Stimulated activated CD8-positive, alpha-beta memory T cell treated with anti-CD3 and anti-CD28 coated beads, Interleukin-4, amount 100 ng/mL, for 4 hours (primary cell): Measurements from ENCODE around the gene FCHSD2.
"Not testable (repeated sequence)": the region's sequence is repeated elsewhere in the genome, so short reads cannot be mapped to it uniquely, and the experiment has no call there.

Experiments
- DNase-seq, 2 donors: peaks; one replicate each; pipeline ENCODE4 v3.0.0-alpha.2; 2020; ENCODE audit warnings: low read depth in 2 of 2, low spot score in 1 of 2

Gene FCHSD2

DNA sequence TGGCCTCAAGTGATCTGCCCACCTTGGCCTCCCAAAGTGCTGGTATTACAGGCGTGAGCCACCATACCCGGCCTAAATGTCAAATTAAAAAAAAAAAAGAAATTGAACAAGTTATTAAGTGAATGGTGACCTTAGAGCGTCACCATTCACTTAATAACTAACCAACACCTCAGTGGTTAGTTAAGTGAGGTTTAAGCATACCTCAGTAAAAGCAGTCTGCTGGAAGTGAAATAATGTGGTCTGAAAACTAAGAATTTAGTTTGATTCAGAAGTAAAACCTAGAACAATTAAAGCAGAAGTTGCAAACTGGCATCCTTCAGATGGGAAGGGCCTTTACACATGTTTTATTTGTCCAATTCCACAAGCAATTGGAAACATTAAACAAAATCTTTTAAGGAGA, 71.5 kb downstream of the FCHSD2 start:
- no peak for DNase-seq

DNA sequence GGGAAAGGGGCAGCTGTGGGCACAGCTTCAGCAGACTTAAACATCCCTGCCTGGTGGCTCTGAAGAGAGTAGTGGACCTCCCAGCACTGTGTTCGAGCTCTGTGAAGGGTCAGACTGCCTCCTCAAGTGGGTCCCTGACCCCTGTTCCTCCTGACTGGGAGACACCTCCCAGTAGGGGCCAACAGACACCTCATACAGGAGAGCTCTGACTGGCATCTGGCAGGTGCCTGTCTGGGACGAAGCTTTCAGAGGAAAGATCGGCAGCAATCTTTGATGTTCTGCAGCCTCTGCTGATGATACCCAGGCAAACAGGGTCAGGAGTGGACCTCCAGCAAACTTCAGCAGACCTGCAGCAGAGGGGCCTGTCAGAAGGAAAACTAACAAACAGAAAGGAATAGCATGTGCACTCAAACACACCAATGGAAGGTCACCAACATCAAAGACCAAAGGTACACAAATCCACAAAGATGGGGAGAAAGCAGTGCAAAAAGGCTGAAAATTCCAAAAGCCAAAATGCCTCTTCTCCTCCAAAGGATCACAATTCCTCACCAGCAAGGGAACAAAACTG, 80.2 kb downstream of the FCHSD2 start:
- not testable (repeated sequence) for DNase-seq

DNA sequence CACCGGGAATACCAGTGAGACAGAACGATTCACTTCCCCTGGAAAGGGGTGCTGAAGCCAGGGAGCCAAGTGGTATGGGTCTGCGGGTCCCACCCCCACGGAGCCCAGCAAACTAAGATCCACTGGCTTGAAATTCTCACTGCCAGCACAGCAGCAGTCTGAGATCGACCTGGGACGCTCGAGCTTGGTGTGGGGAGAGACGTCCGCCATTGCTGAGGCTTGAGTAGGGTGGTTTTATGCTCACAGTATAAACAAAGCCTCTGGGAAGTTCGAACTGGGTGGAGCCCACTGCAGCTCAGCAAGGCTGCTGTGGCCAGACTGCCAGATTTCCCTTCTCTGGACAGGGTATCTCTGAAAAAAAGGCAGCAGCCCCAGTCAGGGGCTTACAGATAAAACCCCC, 80.7 kb downstream of the FCHSD2 start:
- DNase-seq: not testable (repeated sequence)

DNA sequence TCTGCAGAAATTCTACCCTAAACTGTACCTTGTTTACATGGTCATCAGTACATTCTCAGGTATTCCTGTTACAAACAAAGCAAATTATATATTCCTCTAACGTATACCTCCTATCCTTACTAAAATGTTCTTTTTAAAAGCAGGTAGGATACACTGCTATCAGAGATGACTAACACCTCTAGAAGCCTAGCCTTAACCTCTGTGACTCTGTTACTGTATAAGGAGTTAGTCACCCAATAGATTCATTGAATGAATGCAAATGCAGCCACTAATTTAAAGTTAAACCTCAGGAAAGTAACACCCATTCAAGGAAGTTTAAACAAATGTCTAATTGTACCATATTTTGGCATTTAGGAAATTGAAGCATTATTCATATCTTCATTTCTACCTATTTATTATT, 82.2 kb downstream of the FCHSD2 start:
- DNase-seq: no peak

DNA sequence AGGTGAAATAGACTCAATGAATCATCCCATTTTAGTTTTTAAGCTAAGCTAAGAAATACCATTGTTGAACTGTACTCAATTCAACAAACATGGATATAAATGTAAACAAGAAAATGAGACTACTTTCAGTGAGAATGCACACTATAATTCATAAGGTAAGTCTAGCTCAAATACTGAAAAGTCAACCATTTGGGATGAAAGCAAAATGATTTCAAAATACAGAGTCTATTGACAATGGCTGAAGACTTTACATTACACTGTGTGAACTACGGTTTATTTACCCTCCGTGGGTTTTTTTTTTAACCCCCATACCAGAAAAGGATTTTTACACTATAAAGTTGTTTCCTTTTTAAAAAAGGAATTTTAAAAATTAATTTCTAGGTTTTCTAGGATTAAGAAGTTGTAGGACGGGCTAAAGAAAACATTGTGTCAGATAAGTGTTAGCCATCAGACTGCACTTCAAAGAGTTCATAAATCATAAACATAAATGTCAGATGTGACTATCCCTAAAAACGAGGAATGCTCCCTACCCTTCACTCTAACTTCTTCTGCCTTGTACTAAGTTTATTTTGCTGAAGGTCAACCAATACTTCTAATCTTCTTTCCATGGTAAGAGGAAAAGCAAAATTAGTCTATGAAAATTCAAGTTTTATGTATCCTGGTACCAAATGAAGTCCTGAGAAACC, 83.0 kb downstream of the FCHSD2 start:
- DNase-seq: no peak

DNA sequence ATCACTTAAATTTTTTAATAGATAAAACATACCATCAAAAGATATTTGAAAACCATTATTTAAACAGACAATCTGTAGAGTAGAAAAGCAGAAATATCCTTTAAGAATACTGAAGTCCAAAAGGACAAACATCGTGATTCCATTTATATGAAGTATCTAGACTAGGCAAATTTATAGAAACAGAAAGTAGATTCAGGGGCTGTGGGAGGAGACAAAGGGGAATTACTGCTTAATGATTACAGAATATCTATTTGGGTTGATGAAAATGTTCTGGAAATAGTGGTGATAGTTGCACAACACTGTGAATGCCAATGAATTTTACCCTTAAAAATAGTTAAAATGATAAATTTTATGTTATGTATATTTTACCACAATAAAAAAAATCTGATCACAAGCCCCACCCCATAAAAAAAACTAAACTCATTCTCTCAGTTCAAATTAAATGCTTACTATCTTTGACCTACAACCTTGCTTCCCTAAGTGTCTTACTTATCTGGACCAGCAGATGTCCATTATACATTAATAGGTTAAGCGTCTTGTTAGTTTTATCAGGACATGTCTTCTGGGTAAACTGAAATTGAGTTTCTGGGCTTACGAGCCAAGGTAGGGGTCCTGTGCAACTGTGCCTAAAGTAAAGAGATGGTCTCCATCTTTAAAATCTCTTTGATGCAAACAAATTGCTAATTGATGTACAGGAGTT, 86.3 kb downstream of the FCHSD2 start:
- no peak for DNase-seq

DNA sequence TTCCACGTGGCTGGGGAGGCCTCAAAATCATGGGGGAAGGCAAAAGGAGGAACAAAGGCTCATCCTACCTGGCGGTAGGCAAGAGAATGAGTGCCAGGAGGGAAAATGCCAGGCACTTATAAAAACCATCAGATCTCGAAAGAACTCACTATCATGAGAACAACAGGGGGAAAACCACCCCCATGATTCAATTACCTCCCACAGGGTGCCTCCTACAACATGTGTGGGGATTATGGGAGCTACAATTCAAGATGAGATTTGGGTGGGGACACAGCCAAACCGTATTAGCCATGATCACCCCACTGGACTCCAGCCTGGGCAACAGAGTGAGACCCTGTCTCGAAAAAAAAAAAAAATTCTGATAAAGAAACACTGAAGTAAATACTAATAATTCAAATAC, 87.1 kb downstream of the FCHSD2 start:
- no peak for DNase-seq

DNA sequence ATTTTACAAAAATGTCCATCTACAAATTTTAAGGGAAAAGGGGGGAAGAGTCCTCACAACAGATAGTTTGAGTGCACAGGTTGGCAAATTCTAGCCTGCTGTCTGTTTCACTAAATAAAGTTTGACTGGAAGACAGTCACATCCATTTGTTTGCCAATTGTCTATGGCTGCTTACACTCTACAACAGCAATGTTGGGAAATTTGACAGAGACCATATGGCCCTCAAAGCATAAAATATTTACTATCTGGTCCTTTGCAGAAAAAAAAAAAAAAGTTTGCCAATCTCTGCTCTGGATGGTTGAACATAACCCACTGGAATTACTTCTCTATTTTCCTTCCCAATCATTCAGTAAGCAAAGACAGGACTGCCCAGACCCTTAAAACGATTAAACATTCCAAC, 88.2 kb downstream of the FCHSD2 start:
- no peak for DNase-seq

DNA sequence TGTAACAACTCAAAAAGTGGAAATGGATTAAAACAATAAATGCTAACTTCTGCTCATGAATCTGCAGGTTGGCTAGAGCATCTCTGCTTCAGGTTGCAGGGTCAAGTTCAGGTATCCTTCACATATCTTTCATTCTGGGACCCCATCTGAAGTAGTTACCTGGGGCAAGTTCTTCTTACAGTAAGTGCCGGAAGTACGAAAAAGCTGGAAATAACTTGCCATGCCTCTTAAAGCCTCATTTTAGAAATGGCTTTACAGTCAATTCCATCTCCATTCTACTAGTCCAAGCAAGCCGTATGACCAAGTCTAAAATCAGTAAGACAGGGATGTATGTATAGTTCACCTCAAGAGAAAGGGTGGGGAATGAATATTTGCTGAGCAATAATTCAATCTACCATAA, 93.7 kb downstream of the FCHSD2 start:
- DNase-seq: no peak

DNA sequence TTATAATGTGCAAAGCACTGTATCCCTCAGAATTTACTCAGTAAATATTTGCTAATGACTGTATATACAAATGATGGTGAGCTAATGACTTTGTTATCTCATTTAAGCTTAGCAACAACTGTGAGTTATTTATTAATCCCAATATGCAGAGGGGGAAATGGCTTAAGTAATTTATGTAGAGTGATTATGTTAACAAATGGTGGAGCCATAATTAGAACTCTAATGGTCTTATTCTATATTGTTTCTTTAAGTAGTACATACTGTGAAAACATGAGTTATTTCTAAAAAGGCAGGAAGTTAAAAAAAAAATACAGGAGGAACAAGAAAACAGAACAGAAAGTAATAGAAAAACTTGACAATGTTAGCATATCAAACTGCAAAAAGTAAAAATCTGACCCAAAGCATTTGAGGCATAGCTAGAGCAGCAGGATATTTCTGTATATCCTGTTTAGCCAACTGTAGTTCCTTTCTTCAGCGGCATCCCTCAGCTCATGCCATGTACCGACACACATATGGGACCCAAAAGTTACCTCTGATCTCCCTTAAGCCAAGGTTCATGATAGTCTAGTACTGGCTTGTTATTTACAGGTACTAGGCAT, 94.2 kb downstream of the FCHSD2 start:
- DNase-seq: no peak

DNA sequence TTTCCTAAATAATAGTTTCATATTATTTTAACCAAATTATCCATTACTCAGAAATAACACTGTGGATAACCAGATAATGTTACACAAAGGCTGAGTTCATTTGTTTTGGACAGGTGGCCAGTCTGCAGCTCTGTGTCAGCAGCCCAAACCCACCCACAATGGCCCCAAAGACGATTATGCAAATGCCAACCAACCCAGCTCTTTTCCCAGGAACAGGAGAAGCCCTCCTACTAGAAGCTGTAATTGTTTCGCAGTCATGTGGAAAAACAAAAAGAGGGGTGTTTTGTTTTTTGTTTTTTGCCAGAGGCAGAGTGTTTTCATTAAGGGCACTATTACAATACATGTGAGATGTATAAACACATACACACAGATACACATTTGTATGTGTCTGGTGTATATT, 102.1 kb downstream of the FCHSD2 start:
- no peak for DNase-seq

DNA sequence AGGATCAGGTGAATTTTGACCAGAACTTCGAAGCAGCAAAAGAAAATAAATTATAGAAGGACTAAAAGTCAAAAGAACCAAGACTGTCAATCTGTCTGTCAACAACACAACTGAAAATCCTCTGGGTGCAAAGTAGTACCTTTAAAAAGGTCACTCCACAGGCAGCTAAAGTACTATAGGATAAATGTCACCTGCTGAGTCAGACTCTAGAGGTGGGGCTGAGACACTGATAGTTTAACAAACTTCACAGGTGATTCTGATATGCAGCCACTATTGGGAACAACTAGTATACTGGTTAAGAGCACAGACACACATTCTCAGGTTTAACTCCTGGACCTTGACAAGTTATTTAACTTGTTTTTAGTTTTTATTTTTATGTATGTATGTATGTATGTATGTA, 107.3 kb downstream of the FCHSD2 start:
- DNase-seq: no peak

DNA sequence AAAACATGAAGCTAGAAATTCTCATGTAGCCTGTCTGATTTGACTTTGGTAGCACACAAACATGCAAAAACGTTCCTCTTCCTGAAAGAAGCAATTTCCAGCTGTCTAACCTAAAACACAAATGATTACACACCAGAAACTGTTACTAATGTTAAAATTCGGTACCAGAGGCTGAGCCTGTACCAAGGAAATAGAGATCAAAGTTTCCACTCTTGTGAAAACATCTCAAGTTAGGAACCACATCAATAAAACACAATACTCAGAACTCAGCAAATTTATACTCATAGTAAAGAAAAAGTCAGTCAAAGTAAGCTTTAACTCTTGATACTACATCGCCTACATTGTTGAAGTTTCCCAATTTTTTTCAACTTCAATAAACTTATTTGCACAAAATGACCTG, 107.8 kb downstream of the FCHSD2 start:
- no peak for DNase-seq

DNA sequence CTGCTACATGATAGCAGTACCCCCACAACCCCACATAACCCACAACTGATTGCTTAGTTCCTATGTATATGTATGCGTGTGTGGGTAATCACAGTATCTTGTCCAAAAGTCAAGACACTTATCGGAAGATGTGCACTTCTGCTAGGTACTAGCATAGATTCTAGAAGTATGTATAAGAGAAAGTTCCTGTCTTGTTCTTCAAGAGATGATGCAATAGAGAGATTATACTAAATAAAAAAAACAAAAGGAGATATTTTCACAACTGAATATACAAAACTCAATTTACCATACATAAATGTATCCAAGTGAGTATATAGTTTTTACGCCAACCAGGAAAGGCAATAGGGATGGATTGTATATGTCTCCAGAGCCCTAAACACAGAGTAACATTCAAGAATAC, 112.0 kb downstream of the FCHSD2 start:
- DNase-seq: no peak

DNA sequence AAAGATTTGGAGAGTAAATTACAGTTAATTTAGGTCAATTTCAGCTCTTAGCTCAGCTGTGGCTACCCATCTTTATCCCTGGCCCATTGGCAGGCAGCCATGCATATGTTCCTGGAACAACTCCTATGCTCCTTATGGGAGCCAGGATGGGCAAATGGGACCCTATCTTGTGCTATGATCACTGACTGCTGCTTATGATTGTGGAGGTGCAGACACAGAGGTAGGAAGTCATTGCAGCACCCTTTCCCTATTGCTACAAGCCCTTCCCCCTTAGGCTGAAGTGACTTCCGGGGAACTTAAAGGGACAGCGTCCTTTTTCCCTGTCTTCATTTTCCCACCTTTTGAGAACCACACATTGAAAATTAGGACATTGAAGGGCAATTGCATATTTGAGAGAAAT, 112.7 kb downstream of the FCHSD2 start:
- DNase-seq: no peak

DNA sequence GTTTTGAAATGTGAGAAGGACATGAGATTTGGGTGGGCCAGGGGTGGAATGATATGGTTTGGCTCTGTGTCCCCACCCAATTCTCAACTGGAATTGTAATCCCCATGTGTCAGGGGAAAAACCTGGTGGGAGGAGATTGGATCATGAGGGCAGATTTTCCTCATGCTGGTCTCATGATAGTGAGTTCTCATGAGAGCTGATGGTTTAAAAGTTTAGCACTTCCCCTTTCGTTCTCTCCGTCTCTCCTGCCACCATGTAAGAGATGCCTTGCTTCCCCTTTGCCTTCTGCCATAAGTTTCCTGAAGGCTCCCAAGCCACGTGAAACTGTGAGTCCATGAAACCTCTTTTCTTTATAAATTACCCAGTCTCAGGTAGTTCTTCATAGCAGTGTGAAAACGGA, 113.5 kb downstream of the FCHSD2 start:
- DNase-seq: no peak

DNA sequence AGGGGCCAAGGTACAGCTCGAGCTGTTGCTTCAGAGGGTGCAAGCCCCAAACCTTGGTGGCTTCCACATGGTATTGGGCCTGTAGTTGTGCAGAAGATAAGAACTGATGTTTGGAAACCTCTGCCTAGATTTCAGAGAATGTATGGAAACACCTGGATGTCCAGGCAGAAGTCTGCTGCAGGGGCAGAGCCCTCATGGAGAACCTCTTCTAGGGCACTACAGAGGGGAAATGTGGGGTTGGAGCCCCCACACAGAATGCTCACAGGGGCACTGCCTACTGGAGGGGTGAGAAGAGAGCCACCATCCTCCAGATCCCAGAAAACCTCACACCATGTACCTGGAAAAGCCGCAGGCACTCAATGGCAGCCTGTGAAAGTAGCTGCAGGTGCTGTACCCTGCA, 114.3 kb downstream of the FCHSD2 start:
- DNase-seq: not testable (repeated sequence)

DNA sequence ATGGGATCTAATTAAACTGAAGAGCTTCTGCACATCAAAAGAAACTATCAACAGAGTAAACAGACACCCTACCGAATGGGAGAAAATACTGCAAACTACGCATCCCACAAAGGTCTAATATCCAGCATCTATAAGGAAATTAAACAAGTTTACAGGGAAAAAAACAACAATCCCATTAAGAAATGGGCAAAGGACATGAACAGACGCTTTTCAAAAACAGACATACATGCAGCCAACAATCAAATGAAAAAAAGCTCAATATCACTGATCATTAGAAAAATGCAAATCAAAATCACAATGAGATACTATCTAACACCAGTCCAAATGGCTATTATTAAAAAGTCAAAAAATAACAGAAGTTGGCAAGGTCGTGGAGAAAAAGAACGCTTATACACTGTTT, 117.5 kb downstream of the FCHSD2 start:
- DNase-seq: no peak

DNA sequence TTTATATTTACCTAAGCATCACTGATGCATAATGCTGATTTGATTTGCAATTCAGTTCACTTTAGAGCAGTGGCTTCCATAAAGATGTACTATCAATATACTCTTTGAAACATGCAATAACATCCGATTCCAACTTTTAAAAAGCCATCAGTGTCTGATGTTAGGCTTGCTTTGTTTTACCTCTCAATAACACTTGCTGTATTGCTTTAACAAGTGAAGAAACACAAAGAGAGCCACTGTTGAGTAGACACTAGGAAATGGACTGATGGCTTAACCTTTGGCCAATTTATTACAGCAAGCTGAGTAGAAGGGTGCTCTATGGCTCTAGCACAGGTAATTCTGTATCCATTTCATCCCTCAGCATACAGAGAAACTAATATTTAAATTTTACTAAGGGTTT, 122.1 kb downstream of the FCHSD2 start:
- no peak for DNase-seq

DNA sequence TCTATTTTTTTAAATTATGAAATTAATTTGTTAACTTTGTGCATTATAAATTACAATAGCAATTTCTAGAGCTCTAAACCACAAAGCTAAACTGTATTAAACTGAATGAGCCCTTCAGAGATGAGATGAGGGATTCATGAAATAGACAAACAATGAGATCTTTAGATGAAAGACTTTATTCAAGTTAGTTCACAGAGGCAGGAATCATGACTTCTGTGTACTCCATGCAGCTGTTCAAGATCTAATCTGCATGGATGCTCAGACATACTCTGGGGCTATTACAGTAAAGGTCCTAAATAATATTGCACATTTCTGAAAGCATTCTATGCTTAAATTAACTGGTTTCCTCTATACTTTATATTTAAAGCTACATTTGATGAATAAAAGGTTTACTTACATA, 122.7 kb downstream of the FCHSD2 start:
- no peak for DNase-seq

DNA sequence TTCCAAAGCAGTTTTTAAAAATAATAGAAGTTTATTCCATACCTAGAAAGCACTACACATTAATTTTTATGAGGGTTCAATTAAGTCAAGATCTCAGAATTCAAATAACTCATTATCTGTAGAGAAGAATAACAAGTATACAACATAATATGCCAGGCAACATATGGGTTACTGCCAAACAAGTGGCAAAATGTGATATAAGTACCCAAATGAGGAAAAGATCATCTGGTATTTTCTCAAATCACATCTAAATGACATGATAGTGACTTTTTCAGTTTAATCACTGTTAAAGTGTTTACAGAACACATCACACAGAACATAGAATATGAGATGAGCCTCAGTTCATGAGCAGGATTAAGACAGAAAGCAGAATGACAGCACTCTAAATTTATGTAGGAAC, 123.3 kb downstream of the FCHSD2 start:
- DNase-seq: no peak

DNA sequence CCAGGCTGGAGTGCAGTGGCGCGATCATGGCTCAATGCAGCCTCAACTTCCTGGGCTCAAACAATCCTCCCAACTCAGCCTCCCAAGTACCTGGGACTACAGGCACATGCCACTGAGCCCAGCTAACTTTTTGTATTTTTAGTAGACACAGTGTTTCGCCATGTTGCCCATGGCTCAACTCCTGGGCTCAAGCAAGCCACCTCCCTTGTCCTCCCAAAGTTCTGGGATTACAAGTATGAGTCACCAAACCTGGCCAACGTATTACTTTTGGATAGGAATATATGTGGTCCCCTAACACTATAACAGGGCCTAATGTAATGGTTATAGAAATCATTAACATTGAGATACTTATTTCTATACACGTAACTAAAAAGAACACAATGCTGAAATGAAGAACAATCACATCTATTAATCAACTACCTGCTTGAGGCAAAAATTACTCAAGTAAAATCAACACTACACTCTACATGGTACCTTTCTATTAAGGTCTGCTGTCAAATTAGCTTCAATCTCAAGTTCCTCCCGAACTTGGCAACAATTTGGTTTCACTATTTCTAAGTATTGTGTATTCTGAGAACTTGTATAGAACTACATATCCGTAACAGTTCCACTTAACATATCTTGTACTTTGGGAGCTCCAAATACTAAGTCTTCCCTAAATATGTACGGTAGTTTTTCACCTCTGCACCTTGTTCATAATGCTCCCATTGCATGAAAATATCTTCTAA, 124.9 kb downstream of the FCHSD2 start:
- no peak for DNase-seq
